ENCODE results near the gene PLCB2. TPM values are rescaled to one million over a fixed set of nuclear protein-coding genes. Genes with fewer than 3 reads are reported as not detected.

Gene PLCB2
- total RNA-seq, 4 donors from 2014 or later: 1.5 to 13.5 (median 8.8) TPM

GRCh38 chr15:40305281-40305680 lies 2.5 kb downstream of the PLCB2 start:
- Histone ChIP-seq H3K27ac (no peak overlapping the region), H3K9me3 (peaks cover 0 to 8% (median 0%) of the 10 kb centered on the region in 3 donors), H3K36me3 (no peaks in the 10 kb centered on the region), H3K4me3 (no peak overlapping the region), H3K27me3 (peaks cover 14% of the 10 kb centered on the region), H3K4me1 (peaks cover 0 to 10% (median 0%) of the 10 kb centered on the region in 3 donors)
- no peak for ATAC-seq
- TF ChIP-seq POLR2A (IDR thresholded peaks at IDR 0.05) (no peak), EP300 (IDR thresholded peaks at IDR 0.05) (no peak), CTCF (IDR thresholded peaks at IDR 0.05) (no peak)
- WGBS, 2 donors (ENCODE audit: low coverage in 1 of 2): 80 to 100% methylated on average over 1 of the region's 4 CpGs

GRCh38 chr15:40303576-40303975 lies 4.2 kb downstream of the PLCB2 start:
- TF ChIP-seq CTCF (IDR thresholded peaks at IDR 0.05) (no peak), EP300 (IDR thresholded peaks at IDR 0.05) (no peak), POLR2A (IDR thresholded peaks at IDR 0.05) (no peak), POLR2AphosphoS5 (IDR thresholded peaks at IDR 0.05) (no peak)
- H3K9me3 ChIP-seq: peaks cover 0 to 22% (median 0%) of the 10 kb centered on the region in 3 donors
- H3K4me3 ChIP-seq: no peak overlapping the region
- peaks cover 14% of the 10 kb centered on the region for H3K27me3 ChIP-seq
- 100% methylated on average over 1 of the region's 2 CpGs; no CpG with 5 or more reads in 1 of the 2 donors for WGBS, 2 donors (ENCODE audit: low coverage in 1 of 2)
- H3K36me3 ChIP-seq: peaks cover 0 to 4% of the 10 kb centered on the region in 2 donors
- peaks cover 0 to 10% (median 0%) of the 10 kb centered on the region in 3 donors for H3K4me1 ChIP-seq
- ATAC-seq: no peak
- no peak overlapping the region for H3K27ac ChIP-seq

- no peak overlapping the region for H3K4me3 ChIP-seq
- peaks cover 0 to 22% (median 0%) of the 10 kb centered on the region in 3 donors for H3K9me3 ChIP-seq
- H3K4me1 ChIP-seq: peaks cover 0 to 9% (median 0%) of the 10 kb centered on the region in 3 donors
- no peak for ATAC-seq
- TF ChIP-seq CTCF (IDR thresholded peaks at IDR 0.05) (no peak), POLR2AphosphoS5 (IDR thresholded peaks at IDR 0.05) (no peak), EP300 (IDR thresholded peaks at IDR 0.05) (no peak)
- H3K27ac ChIP-seq: no peak overlapping the region
- 40 to 51% methylated on average over 1 to 5 of the region's 11 CpGs for WGBS, 2 donors (ENCODE audit: low coverage in 1 of 2)
- H3K27me3 ChIP-seq: peaks cover 14% of the 10 kb centered on the region
- H3K36me3 ChIP-seq: peaks cover 0 to 6% of the 10 kb centered on the region in 2 donors
These were observed 4.8 kb downstream of the PLCB2 start for GRCh38 chr15:40302981-40303380.

GRCh38 chr15:40302288-40302886 lies 5.3 kb downstream of the PLCB2 start:
- Histone ChIP-seq H3K4me1 (peaks cover 0 to 3% (median 0%) of the 10 kb centered on the region in 3 donors), H3K27me3 (peaks cover 14% of the 10 kb centered on the region), H3K36me3 (peaks cover 0 to 6% of the 10 kb centered on the region in 2 donors), H3K4me3 (no peak overlapping the region), H3K27ac (no peak overlapping the region), H3K9me3 (peaks cover 0 to 22% (median 0%) of the 10 kb centered on the region in 3 donors)
- 83 to 100% methylated on average over 1 to 5 of the region's 19 CpGs for WGBS, 2 donors (ENCODE audit: low coverage in 1 of 2)
- no peak for ATAC-seq
- TF ChIP-seq POLR2A (IDR thresholded peaks at IDR 0.05) (no peak), EP300 (IDR thresholded peaks at IDR 0.05) (no peak), POLR2AphosphoS5 (IDR thresholded peaks at IDR 0.05) (no peak), CTCF (IDR thresholded peaks at IDR 0.05) (no peak)

Data from gastroesophageal sphincter (tissue), 4 donors.